Loucy (cell line): ENCODE data around the gene DNAAF2.

Source experiments
- H2AFZ ChIP-seq: fragments of 200-600 bp; sonication (generic); 2 replicates; pipeline ENCODE4 v1.6.0; 2016; ENCODE audit warnings: antibody characterized with exemption, mild to moderate bottlenecking, low read length, moderate library complexity
- H3F3A ChIP-seq: fragments of 200-600 bp; 2 replicates; pipeline ENCODE4 v1.6.0; 2016; ENCODE audit warnings: antibody characterized with exemption, low read depth, mild to moderate bottlenecking
- H3K27me3 ChIP-seq: fragments of 200-600 bp; sonication (generic); 2 replicates; pipeline ENCODE4 v1.6.1; 2014; ENCODE audit warnings: low read length, mild to moderate bottlenecking; ENCODE audit not compliant: insufficient read depth, poor library complexity, severe bottlenecking
- H3K36me3 ChIP-seq: fragments of 200-600 bp; sonication (generic); 2 replicates; pipeline ENCODE4 v1.6.1; 2016; ENCODE audit warnings: low read length; ENCODE audit not compliant: insufficient read depth
- H3K4me1 ChIP-seq: fragments of 200-600 bp; sonication (generic); 2 replicates; pipeline ENCODE4 v1.5.1; 2014; ENCODE audit warnings: low read length, mild to moderate bottlenecking; ENCODE audit not compliant: insufficient read depth, poor library complexity, severe bottlenecking
- H3K4me2 ChIP-seq: fragments of 200-600 bp; sonication (generic); 2 replicates; pipeline ENCODE4 v1.6.0; 2014; ENCODE audit warnings: antibody characterized with exemption, low read length, low read depth, mild to moderate bottlenecking; ENCODE audit not compliant: poor library complexity, severe bottlenecking
- H3K4me3 ChIP-seq: fragments of 200-600 bp; sonication (generic); 2 replicates; pipeline ENCODE4 v1.5.1; 2014; ENCODE audit warnings: low read length, mild to moderate bottlenecking, mixed read lengths; ENCODE audit not compliant: poor library complexity, severe bottlenecking
- H3K79me2 ChIP-seq: fragments of 200-600 bp; sonication (generic); 2 replicates; pipeline ENCODE4 v1.6.1; 2014; ENCODE audit warnings: low read length; ENCODE audit not compliant: insufficient read depth
- H3K9ac ChIP-seq: fragments of 200-600 bp; sonication (generic); 2 replicates; pipeline ENCODE4 v1.6.0; 2014; ENCODE audit warnings: mild to moderate bottlenecking, low read depth, low read length, moderate library complexity; ENCODE audit not compliant: poor library complexity, severe bottlenecking
- H3K9me2 ChIP-seq: fragments of 200-600 bp; sonication (generic); replicated peaks from 2 replicates; pipeline ENCODE4 v1.6.1; 2016; ENCODE audit warnings: low read depth, low read length, mixed read lengths
- H3K9me3 ChIP-seq: fragments of 200-600 bp; sonication (generic); 2 replicates; pipeline ENCODE4 v1.6.1; 2014; ENCODE audit warnings: mild to moderate bottlenecking, antibody characterized with exemption, low read length, low read depth; ENCODE audit not compliant: insufficient read depth
- H4K20me1 ChIP-seq: fragments of 200-600 bp; sonication (generic); 2 replicates; pipeline ENCODE4 v1.6.0; 2014; ENCODE audit warnings: antibody characterized with exemption, low read length, mild to moderate bottlenecking; ENCODE audit not compliant: insufficient read depth, poor library complexity, severe bottlenecking
- EZH2phosphoT487 ChIP-seq: fragments of 200-600 bp; IDR thresholded peaks from 2 replicates; pipeline ENCODE4 v1.6.1; 2018; ENCODE audit warnings: antibody characterized with exemption, mild to moderate bottlenecking, moderate library complexity, borderline replicate concordance
- TF ChIP-seq, protein P1 (sequence below): fragments of 200-600 bp; sonication (generic); conservative IDR thresholded peaks from 2 replicates; pipeline ENCODE4 v1.5.1; 2014; ENCODE audit warnings: mild to moderate bottlenecking, antibody characterized with exemption, low read length

Gene DNAAF2

GRCh38 chr14:49579841-49580240 lies 55.2 kb downstream of the DNAAF2 start:
- H3K79me2 ChIP-seq, result peaks cover 76% of the 10 kb centered on the region
- no peaks in the 10 kb centered on the region for H3K9me2 ChIP-seq
- peaks cover 55% of the 10 kb centered on the region for H3K36me3 ChIP-seq
- no peaks in the 10 kb centered on the region for H3K27me3 ChIP-seq
- H3F3A ChIP-seq, result no peaks in the 10 kb centered on the region
- H3K4me1 ChIP-seq, result peaks cover 54% of the 10 kb centered on the region
- no peaks in the 10 kb centered on the region for H3K9me3 ChIP-seq
- H2AFZ ChIP-seq, result no peak overlapping the region
- H3K4me3 ChIP-seq, result peak overlapping the region; percentile 39
- peaks cover 76% of the 10 kb centered on the region for H4K20me1 ChIP-seq
- TF ChIP-seq, protein P1, sequence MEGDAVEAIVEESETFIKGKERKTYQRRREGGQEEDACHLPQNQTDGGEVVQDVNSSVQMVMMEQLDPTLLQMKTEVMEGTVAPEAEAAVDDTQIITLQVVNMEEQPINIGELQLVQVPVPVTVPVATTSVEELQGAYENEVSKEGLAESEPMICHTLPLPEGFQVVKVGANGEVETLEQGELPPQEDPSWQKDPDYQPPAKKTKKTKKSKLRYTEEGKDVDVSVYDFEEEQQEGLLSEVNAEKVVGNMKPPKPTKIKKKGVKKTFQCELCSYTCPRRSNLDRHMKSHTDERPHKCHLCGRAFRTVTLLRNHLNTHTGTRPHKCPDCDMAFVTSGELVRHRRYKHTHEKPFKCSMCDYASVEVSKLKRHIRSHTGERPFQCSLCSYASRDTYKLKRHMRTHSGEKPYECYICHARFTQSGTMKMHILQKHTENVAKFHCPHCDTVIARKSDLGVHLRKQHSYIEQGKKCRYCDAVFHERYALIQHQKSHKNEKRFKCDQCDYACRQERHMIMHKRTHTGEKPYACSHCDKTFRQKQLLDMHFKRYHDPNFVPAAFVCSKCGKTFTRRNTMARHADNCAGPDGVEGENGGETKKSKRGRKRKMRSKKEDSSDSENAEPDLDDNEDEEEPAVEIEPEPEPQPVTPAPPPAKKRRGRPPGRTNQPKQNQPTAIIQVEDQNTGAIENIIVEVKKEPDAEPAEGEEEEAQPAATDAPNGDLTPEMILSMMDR, result no peak
- TF ChIP-seq EZH2phosphoT487, result no peak
- H3K4me2 ChIP-seq, result peak overlapping the region; percentile 64
- no peak overlapping the region for H3K9ac ChIP-seq

GRCh38 chr14:49578141-49578540 lies 56.9 kb downstream of the DNAAF2 start:
- Histone ChIP-seq H3K9me2 (no peaks in the 10 kb centered on the region), H3K4me2 (no peak overlapping the region), H3F3A (no peaks in the 10 kb centered on the region), H3K4me3 (no peak overlapping the region), H2AFZ (no peak overlapping the region), H3K79me2 (peaks cover 59% of the 10 kb centered on the region), H3K27me3 (no peaks in the 10 kb centered on the region), H4K20me1 (peaks cover 59% of the 10 kb centered on the region), H3K4me1 (peaks cover 39% of the 10 kb centered on the region), H3K36me3 (peaks cover 55% of the 10 kb centered on the region), H3K9ac (no peak overlapping the region), H3K9me3 (no peaks in the 10 kb centered on the region)
- TF ChIP-seq, protein P1, result no peak
- no peak for TF ChIP-seq EZH2phosphoT487
